ENCODE results near the gene MAD2L1. TPM values are rescaled to one million over a fixed set of nuclear protein-coding genes. Genes with fewer than 3 reads are reported as not detected.
"Not testable (repeated sequence)": the region's sequence is repeated elsewhere in the genome, so short reads cannot be mapped to it uniquely, and the experiment has no call there.

The MAD2L1 gene
- 70.7 and 115 TPM in 2 replicates for total RNA-seq (2014; rRNA removed; shearing (Covaris generic))

DNA sequence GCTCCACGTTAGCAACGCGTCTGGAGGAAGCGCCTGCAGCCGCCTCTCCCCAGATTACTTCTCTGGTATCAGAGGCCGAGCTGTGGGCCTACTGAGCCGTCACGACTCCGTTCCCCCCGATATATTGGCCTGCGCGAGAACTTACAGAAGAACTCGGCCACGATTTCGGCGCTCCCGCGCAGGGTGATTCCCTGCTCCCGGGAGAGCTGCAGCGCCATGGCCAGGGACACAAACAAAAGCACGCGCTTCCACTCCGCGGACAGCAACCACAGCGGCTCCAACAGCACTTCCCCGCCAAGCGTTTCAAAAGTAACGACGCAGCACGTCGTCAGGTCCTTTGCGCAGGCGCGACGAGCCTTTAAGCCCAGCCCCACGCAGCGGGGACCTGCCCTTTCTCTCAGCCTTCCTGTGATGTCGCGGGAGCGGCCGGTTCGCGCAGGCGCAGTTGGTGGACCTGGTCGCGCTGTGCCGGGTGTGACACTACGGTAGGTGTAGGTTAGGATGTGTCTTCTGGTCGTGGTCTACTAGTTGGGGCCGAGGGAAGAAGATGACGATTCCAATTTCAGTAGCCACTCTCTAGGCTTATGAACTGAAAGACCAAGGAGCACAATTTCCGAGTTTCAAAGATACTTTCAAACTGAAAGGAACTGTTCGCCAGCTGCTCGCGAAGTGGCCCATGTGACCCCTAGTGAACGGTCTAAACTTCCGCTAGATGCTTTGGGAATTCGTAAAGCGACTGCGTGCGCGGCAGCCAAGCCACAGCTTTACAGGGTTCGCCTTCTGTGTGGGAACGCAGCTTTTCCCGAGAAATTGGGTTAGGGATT is at the start of gene MAD2L1:
Gene MAD2L1 (minus strand): TSS at position 332 of the 824 bp plus-strand sequence. CDS start 114 bp downstream, at position 218.
- DNase-seq (ENCODE audit: low spot score): peak; percentile 99

DNA sequence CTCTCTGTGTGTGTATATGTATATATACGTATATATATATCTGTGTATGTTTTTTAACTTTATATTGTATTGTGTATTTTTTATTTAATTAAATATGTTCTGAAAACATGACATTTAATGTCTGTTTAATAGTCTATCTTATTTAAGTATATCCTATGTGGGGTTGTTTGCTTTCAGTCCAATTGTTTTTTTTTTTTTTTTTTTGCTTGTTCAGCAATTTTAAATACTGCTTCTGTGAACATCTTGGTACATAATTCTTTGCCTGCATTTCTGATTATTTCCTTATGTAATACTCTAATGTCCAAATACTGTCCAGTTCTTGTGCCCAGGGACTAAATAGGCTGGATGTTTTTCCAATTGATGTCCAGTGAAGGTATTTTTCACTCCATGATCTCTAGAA is 45.1 kb upstream of the MAD2L1 start:
- DNase-seq (ENCODE audit: low spot score): no peak

DNA sequence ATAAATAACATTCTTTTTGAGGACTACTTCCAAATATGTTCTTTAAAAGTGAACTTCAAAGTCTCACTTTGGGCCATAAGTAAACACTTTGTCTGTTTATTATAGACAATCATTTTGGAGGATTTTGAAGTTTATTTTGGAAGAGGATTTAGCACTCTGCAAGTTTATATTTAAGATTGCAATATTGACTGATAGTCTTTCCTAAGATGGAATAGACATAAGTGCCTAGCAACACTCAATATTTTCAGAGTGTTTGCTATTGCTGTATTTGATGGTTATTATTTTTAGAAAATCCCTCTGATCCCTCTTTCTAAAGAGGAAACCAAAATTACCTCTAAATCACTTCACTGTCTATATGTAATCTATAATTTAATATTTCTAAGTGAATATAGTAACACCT is 42.8 kb upstream of the MAD2L1 start:
- no peak for DNase-seq (ENCODE audit: low spot score)

DNA sequence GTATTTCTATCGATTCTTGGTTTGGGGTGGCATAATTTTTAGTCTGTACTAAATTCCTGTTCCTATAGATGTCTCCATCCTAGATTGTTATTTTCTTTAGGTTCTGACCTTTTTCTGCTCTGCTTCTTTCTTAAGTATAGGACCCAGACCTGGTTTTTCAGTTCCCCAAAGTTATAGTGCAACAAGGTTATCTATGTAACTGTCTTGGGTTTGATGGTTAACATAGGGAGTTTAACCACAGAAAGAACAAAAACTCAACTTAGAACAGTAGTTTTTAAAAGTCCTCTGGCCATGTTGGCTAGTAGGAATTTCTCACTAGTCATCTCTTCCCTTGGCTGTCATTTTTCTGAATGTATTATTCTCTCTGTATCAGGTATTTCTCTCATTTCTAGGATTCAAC is 38.8 kb upstream of the MAD2L1 start:
- no peak for DNase-seq (ENCODE audit: low spot score)

DNA sequence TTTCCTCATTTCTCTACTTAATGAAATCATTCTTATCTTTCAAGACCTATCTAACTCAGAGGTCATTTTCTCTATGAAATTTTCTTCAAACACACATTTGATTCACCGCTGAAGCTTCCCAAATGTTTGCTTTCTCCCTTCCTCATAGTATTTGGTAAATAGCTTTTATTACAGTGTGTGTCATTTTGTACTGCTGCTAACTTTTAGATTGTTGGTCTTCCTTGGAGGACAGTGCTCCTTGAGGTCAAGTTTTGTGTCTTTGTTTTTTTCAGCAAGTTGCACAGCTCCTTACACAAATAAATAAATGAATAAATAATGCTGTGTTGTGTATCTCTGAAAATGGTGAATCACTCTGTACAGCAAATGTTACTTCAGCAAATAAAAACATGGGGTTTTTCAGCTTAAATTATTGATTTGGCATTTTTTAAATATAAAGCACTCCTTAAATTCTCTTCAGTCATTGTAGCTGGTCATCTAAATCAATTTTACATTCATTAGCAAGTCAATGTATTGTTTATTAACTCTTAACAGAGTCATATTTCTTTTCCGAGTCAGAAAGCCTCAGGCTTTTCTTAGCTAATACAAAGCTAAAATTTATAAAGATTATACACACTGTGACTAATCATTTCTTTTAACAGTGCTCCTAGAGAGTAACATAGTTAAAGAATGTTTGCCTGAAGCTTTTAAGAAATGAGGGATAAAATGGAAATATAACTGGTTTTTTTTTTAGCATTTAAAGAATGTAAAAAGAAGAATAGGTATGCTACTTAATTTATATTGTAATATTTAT is 30.1 kb upstream of the MAD2L1 start:
- no peak for DNase-seq (ENCODE audit: low spot score)

DNA sequence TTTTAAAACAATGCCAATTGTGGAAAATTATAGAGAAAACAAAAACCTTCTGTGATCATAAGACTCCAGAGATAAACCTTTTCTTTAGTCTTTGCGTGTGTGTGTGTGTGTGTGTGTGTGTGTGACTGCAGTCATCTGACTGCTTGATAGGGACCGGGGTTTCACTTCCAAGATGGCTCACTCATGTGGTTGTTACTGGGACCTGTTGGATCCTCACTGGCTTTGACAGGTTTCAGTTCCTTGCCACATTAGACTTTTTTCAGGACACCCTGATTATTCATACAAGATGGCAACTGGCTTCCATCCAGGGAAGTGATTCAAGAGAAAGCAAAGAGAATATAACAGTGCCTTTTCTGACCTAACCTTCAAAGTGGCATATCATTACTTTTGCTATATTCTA is 21.9 kb upstream of the MAD2L1 start:
- DNase-seq (ENCODE audit: low spot score): no peak

DNA sequence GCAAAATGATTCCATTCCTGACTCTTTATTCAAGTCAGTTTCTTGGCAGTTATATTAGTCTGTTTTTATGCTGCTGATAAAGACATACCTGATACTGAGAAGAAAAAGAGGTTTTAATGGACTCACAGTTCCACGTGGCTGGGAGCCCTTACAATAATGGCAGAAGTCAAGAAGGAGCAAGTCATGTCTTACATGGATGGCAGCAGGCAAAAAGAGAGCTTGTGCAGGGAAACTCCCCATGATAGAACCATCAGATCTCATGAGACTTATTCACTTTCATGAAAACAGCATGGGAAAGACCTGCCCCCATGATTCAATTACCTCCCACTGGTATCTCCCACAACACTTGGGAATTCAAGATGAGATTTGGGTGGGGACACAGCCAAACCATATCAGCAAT is 21.4 kb upstream of the MAD2L1 start:
- DNase-seq (ENCODE audit: low spot score): not testable (repeated sequence)

DNA sequence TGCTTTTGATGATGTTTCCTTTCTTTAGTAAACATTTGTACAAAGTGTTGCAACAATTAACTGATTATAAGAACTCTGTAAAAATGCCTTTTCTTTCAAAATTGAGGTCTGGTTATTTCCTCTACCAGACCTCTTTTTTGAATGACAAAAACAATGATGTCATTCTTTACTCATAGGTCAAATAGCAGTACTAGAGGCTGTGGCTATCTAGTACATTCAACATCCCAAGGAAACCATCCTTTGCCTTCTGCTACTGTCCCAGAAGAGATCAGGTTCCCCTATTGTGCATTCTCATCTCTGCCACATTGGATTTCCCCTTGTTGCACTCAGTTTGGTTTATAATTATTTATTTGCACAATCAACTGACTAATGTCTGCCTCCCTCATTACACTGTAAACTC is 19.1 kb upstream of the MAD2L1 start:
- peak; percentile 23 for DNase-seq (ENCODE audit: low spot score)

DNA sequence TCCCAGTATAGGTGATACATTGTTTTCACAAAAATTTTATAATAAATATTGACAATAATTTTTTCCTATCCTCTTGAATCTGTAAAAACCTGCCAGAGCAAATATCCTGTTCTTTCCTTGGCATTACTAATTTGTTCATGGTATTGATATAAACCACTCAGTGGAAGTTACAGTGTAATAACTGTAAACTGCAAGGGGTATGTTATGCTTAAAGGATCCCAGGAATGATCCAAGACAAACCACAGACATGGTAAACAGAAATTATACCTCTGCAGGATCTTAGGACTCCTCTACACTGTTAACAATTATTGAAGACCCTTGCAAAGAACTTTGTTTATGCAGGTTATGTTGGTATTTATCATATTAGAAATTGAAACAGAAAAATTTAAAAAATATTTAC is 17.7 kb upstream of the MAD2L1 start:
- DNase-seq (ENCODE audit: low spot score): no peak

DNA sequence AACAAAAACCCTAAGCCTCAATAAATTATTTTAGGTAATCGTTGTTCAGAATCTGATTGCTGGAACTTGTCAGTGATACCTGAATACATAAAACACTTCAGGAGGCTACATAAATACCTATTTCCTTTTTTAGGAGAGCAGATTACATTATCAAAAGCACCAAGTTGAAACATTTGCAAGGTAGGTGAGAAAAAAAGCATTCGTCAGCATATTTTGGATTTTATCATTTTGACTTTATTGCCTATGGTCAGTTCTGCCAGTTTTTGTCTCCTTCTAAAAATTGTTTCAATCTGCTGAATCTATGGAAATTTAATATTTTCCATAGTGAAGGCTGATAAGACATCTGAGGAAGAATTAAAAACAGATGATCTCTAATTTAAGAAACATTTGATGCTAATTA is 16.5 kb upstream of the MAD2L1 start:
- DNase-seq (ENCODE audit: low spot score): no peak

DNA sequence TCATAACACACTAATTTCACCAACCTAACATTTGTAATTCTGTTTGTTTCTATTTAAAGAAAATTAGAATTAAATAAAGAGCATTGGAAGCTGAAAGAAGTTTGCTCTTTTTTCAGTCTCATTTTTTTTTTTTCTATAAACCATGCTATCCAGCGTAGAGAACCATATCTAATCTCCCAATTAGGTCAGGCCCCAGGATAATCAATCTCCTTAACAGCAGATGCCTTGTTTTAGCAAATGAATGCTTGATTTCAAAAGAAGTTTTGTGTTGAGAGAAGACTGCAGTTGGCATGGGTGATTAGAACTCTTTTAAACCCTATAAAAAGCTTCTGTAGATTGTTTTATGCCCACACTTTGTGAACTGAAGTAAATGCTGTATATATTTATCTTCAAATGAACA is 15.6 kb upstream of the MAD2L1 start:
- no peak for DNase-seq (ENCODE audit: low spot score)

DNA sequence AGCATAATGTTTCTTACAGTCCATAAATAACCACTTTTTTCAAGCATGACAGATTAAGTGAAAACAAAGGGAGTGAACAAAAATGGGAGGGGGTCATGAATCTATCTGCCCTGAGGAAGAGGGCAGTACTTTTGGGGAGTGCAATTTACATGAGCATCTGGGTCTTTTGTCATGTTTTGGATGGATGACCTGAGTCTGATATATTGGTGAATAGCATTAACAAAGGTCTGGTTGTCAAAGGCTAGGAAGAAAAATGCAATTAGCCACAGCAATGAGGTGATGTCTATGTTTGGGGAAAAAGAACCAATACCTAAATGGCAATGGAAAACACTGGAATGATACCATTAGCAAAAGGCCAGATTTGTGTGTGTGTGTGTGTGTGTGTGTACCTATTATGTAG is 15.1 kb upstream of the MAD2L1 start:
- no peak for DNase-seq (ENCODE audit: low spot score)

DNA sequence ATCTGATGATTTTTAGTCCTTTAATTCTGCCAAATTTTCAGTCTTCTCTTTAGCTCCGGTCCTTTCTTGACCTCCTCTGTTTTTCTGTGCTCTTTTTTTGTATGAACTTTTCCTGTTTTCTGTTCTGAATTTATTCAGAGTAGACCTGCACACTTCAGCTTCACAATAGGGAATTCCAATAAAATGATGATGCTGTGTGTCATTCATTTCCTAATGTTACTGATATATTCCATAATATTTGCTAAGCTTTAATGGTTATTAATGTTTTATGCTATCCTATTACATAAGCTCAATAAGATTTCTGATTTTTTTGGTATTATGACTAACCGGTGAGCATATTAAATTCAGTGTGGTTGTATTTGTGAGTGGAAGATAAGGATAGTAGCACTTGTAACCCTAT is 13.9 kb upstream of the MAD2L1 start:
- no peak for DNase-seq (ENCODE audit: low spot score)

DNA sequence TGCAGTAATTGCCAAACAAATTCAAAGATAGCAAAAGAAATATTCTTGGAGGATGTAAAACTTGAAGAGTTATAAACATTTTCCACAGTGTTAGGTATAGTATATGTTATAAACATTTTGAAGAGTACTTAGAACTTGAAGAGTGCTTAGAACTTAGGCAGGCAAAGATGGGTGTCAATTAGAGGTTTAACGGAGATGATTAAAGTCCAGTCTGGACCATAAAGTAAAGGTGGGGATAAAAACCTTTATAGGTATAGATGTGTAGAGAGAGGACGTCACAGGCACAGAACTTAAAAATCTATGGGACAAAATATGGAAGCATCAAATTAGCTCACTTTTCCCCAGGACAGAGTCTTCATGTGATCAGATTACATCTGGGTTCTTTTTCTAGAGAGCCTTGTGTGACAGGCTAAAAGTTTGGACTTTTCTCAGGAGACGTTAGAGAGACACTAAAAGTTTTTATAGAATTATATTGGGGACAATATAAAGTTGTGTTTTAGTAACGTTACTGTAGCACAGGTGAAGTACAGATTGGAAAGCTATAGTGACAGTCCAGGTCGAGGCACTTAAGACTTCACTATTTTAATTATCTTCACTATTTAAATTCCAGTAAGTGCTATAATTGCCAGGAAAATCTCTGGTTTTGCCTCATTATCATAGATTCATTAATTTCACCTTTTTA is 13.3 kb upstream of the MAD2L1 start:
- no peak for DNase-seq (ENCODE audit: low spot score)

DNA sequence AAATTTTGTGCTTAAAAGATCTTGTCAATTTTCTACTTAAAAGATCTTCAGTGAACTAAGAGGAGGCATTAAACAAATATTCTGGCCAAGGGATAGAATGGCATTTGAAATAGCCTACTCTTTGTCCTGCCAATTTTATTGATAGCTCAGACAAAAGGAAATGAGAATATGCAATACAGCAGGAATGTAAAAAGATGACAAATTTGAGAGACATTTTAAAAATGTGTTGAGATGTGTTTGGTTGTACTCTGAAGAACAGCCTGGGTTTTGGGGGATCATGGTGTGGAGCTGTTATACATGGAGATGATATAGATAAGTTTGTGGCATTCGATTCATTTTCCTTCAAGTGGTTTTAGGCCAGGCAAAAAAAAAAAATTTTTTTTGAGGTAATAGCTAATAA is 11.6 kb upstream of the MAD2L1 start:
- no peak for DNase-seq (ENCODE audit: low spot score)

DNA sequence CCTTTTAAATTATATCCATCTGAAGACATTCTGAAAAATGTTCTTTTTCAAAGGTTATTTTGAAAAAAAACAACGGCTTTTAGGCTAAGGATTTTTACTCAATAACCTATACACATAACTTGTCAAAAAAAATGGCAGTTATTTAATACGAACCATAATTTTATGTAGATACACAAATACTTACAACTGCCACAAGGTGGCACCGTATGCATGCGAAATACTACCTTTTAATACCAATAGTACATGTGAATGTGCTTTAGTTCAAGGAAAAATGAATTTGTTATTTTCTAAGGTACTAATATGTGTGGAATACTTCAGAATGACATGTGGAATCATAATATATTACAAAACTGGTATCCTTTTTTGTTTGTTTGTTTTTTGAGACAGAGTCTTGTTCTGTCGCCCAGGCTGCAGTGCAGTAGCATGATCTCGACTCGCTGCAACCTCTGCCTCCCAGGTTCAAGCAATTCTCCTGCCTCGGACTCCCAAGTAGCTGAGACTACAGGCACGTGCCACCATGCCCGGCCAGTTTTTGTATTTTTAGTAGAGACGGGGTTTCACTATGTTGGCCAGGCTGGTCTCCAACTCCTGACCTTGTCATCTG is 4.6 kb upstream of the MAD2L1 start:
- peak; percentile 44 for DNase-seq (ENCODE audit: low spot score)

DNA sequence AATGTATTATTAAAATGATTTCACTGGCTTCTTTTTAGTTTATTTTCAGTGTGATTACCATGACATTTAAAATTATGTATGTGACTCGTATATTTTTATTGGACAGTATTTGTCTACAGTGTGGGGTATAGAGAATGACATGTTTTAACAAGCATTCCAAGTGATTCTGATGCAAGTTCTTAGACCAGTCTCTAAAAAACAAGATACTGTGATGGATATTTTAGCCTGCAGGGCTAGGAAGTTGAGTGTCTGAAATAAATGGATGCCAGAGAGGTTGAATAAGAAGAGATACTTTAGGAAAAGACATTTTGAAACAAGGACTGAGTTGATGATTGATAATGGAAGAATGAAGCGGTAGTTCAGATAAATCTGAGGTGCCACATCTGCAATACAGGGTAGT is 3.5 kb upstream of the MAD2L1 start:
- DNase-seq (ENCODE audit: low spot score): no peak

DNA sequence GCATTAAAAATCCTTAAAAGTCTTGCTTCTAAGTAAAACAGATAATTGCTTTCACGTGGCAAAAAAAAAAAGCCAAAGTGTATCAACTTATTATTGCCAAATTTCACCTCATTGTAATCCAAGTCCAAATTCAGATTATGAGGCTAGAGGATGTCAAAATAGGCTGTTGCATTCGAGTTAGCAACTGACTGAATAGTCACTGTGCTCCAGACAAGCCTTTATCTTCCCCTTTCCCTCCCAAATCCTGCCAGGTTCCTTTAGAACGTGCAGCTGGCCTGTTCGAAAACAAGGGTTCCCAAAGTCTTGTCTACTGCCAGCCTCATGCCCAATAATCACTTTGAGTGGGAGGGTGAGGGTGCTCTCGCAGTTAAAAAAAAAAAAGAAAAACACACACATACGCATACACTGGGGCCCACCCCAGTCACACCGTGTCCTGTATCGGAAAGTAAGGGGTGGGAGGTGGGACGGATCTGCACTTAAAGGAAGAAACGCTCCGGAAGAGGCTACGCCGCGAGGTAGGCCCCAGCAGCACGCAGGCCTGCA is 603 bp downstream of the MAD2L1 start:
- DNase-seq (ENCODE audit: low spot score): no peak

DNA sequence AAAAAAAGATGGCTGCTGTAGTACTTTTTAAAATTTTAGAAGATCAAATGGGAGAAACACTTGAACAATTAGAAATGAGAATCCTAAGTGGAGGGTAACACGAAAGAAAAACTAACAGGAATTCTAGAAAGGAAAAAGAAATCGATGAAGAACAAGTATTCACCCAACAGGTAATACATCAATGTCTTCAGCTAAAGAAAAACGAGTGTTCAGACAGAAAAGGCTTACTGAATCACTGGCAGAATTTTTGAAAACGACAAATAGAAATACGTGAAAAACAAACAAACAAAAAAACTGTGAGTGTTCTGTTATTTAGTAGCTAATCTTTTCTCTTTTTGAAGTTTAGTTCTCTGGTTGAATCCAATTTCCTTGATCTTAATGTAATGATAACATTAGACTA is 1.8 kb downstream of the MAD2L1 start:
- DNase-seq (ENCODE audit: low spot score): no peak

DNA sequence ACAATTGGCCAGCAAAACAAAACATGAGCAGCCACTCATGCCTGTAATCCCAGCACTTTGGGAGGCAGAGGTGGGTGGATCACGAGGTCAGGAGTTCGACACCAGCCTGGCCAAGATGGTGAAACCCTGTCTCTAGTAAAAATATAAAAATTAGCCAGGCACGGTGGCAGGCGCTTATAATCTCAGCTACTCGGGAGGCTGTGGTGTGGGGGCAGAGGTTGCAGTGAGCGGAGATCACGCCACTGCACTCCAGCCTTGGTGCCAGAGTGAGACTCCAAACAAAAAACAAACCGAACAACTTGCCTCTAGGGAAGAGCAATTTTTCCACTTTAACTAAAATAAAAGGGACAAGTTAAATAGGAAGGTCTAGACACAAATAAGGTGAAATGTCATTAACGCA is 2.9 kb downstream of the MAD2L1 start:
- not testable (repeated sequence) for DNase-seq (ENCODE audit: low spot score)

DNA sequence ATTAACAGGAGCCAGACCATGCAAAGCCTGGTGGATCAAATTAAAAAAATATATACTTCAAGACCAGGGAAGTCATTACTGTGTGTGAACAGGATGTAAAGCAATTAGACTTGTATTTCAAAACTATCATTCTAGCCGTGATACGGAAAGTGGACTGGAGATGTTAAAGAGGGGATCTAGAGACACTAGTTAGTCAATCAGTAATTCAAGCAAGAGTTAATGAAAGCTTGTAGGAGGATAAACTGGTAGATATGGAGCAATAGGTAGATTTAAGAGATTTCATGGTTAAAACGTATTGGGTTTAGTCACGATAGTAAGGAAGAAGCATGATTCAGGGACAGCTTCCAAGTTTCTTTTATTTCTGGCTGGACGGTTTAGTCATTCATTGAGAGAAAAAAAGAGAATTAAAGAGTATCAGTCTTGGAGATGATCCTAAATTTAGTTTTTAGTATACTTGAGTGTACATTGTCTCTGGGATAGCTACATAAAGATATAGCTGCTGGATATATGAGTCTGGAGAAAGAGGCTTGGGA is 3.9 kb downstream of the MAD2L1 start:
- no peak for DNase-seq (ENCODE audit: low spot score)

DNA sequence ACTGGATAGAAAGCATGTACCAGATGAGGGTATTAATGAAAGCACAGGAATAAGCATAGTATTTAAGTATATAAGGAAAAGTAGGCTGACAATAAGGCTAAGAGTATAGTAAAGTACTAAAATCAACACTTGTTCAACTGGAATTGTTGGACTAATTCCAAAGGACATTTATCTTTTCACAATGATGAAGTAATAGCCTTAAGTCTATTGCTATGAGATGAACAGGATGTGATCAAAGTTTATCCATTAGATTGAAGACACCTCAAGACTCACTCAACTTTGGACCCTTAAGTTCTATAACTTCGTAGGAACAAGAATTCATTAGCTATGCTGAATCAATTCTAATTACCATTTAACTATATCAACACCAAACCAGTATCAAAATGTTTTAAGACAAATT is 7.6 kb downstream of the MAD2L1 start:
- no peak for DNase-seq (ENCODE audit: low spot score)
